PC-3 (cell line): ENCODE data around the gene CLDN34. TPM values are rescaled to one million over a fixed set of nuclear protein-coding genes. Genes with fewer than 3 reads are reported as not detected.

Experiments
- ATAC-seq: fragments of 200-7000 bp; cut with Tn5 transposase; 2 replicates; pipeline ENCODE4 v1.9.1; 2020; ENCODE audit warnings: mild to moderate bottlenecking, moderate library complexity
- BruUV-seq: library from RNA; stranded (reverse); fragments of 400-500 nt; replicated peaks from 2 replicates; lab custom pipeline; 2021; lab: Mats Ljungman, UMichigan
- CTCF ChIA-PET: fragments of 300-600 bp; sonication (Branson Sonifier 250); formaldehyde crosslinking; loops from one replicate; lab custom pipeline; 2022; ENCODE audit warnings: antibody characterized with exemption; lab: Charles Lee
- POLR2A ChIA-PET: fragments of 300-600 bp; sonication (Branson Sonifier 250); formaldehyde crosslinking; loops from one replicate; lab custom pipeline; 2022; ENCODE audit warnings: antibody characterized with exemption; ENCODE audit not compliant: unreplicated experiment; lab: Charles Lee
- DNase-seq: peaks from one replicate; pipeline ENCODE4 v3.0.0-alpha.2; 2015
- H2AFZ ChIP-seq: fragments of 300-600 bp; sonication (generic); 2 replicates; pipeline ENCODE4 v1.6.0; 2016; ENCODE audit warnings: antibody characterized with exemption, low read length
- H3F3A ChIP-seq: fragments of 300-600 bp; sonication (generic); one replicate; pipeline ENCODE4 v1.6.0; 2017; ENCODE audit warnings: antibody characterized with exemption, low read length, control low read depth, mild to moderate bottlenecking; ENCODE audit not compliant: unreplicated experiment
- H3K27ac ChIP-seq: fragments of 300-600 bp; sonication (generic); 2 replicates; pipeline ENCODE4 v1.5.1; 2016; ENCODE audit warnings: mild to moderate bottlenecking, low read length
- H3K27me3 ChIP-seq: fragments of 300-600 bp; sonication (generic); 2 replicates; pipeline ENCODE4 v1.6.1; 2016; ENCODE audit warnings: low read length, mixed read lengths
- H3K36me3 ChIP-seq: fragments of 300-600 bp; sonication (generic); 2 replicates; pipeline ENCODE4 v1.6.1; 2016; ENCODE audit warnings: low read depth, mixed run types, low read length, mixed read lengths
- H3K4me1 ChIP-seq: fragments of 300-600 bp; sonication (generic); 2 replicates; pipeline ENCODE4 v1.5.1; 2016; ENCODE audit warnings: low read length; ENCODE audit not compliant: insufficient read depth
- H3K4me2 ChIP-seq: fragments of 300-600 bp; sonication (generic); 2 replicates; pipeline ENCODE4 v1.6.0; 2016; ENCODE audit warnings: low read length
- H3K4me3 ChIP-seq: fragments of 300-600 bp; sonication (generic); 2 replicates; pipeline ENCODE4 v1.5.1; 2016; ENCODE audit warnings: mild to moderate bottlenecking, low read length, mixed read lengths
- H3K79me2 ChIP-seq: fragments of 300-600 bp; sonication (generic); 2 replicates; pipeline ENCODE4 v1.6.1; 2017; ENCODE audit warnings: low read length, mixed read lengths
- H3K9ac ChIP-seq: fragments of 300-600 bp; sonication (generic); 2 replicates; pipeline ENCODE4 v1.6.0; 2016; ENCODE audit warnings: mild to moderate bottlenecking, low read length
- H3K9me2 ChIP-seq: fragments of 300-600 bp; sonication (generic); replicated peaks from 2 replicates; pipeline ENCODE4 v1.6.1; 2016; ENCODE audit warnings: mixed run types, low read length, mixed read lengths
- H3K9me3 ChIP-seq: fragments of 300-600 bp; sonication (generic); 2 replicates; pipeline ENCODE4 v1.6.1; 2016; ENCODE audit warnings: low read length, mixed read lengths
- H4K20me1 ChIP-seq: fragments of 300-600 bp; sonication (generic); 2 replicates; pipeline ENCODE4 v1.6.1; 2016; ENCODE audit warnings: low read length, mixed read lengths
- EZH2 ChIP-seq: fragments of 300-600 bp; sonication (generic); IDR thresholded peaks from one replicate; pipeline ENCODE4 v1.6.1; 2017; ENCODE audit warnings: antibody characterized with exemption, mild to moderate bottlenecking, low read length; ENCODE audit not compliant: unreplicated experiment
- EZH2phosphoT487 ChIP-seq: fragments of 300-600 bp; sonication (generic); IDR thresholded peaks from 2 replicates; pipeline ENCODE4 v1.6.1; 2018; ENCODE audit warnings: mild to moderate bottlenecking, antibody characterized with exemption, low read length, borderline replicate concordance
- intact Hi-C: fragments of 100-400 bp; cut with micrococcal nuclease; formaldehyde crosslinking; loops from 2 replicates; pipeline ENCODE4 v1.9.0; 2023
- total RNA-seq: library from RNA; depleted of rRNA; stranded (reverse); fragments of >200 nt; gene quantifications from 2 replicates; pipeline ENCODE4 v1.2.3, GENCODE V29; 2014
- TF ChIP-seq, protein P1 (sequence below): fragments of 300-600 bp; sonication (generic); conservative IDR thresholded peaks from 2 replicates; pipeline ENCODE4 v1.5.1; 2017; ENCODE audit warnings: antibody characterized with exemption, low read depth, mild to moderate bottlenecking, low read length

The CLDN34 gene
- total RNA-seq, 1 experiment from 2014 or later, result 0.66 TPM

DNA sequence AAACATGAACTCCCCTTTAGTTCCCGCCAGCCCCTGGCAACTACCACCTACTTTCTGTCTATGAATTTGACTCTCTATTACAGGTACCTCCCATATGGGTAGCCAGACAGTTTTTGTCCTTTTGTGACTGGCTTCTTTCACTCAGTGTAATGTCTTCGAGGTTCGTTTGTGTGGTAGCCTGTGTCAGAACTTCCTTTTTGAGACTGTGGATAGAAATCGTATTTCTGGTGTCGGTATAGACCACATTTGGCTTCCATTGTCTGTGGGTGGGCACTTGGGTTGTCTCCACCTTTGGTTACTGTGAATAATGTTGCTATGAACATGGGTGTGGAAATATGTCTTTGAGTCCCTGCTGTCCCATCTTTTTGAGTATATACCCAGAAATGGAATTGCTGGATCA is 5.4 kb upstream of the CLDN34 start:
- Histone ChIP-seq H3K9me3 (no peaks in the 10 kb centered on the region), H3K27me3 (no peaks in the 10 kb centered on the region), H4K20me1 (no peaks in the 10 kb centered on the region), H2AFZ (no peak overlapping the region), H3K9ac (no peak overlapping the region), H3K4me1 (no peaks in the 10 kb centered on the region), H3K27ac (no peak overlapping the region), H3K9me2 (no peaks in the 10 kb centered on the region), H3F3A (no peaks in the 10 kb centered on the region), H3K4me2 (no peak overlapping the region), H3K79me2 (no peaks in the 10 kb centered on the region), H3K36me3 (no peaks in the 10 kb centered on the region), H3K4me3 (no peak overlapping the region)
- BruUV-seq, result no TSS peak
- intact Hi-C loops, result no loop called here
- ChIA-PET POLR2A (no interaction called here), CTCF (no interaction called here)
- TF ChIP-seq, protein P1, sequence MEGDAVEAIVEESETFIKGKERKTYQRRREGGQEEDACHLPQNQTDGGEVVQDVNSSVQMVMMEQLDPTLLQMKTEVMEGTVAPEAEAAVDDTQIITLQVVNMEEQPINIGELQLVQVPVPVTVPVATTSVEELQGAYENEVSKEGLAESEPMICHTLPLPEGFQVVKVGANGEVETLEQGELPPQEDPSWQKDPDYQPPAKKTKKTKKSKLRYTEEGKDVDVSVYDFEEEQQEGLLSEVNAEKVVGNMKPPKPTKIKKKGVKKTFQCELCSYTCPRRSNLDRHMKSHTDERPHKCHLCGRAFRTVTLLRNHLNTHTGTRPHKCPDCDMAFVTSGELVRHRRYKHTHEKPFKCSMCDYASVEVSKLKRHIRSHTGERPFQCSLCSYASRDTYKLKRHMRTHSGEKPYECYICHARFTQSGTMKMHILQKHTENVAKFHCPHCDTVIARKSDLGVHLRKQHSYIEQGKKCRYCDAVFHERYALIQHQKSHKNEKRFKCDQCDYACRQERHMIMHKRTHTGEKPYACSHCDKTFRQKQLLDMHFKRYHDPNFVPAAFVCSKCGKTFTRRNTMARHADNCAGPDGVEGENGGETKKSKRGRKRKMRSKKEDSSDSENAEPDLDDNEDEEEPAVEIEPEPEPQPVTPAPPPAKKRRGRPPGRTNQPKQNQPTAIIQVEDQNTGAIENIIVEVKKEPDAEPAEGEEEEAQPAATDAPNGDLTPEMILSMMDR, result no peak
- DNase-seq (no peak), ATAC-seq (no peak)

DNA sequence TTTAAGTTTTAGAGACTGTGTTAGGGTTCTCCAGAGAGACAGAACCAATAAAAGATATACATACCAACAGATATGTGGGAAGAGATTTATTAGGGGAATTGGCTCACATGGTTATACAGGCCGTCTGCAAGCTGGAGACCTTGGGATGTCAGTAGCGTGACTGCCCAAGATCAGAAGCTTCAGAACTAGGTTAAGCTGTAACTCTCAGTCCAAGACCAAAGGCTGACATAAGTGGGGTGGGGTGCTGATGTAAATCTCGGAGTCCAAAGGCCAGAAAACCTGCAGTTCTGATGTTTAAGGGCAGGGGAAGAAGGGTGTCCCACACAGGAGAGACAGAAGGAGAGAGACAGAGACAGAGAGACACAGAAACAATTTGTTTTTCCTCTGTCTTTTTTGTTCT is 10.5 kb downstream of the CLDN34 start:
- Histone ChIP-seq H3K9me2 (no peaks in the 10 kb centered on the region), H3K79me2 (no peaks in the 10 kb centered on the region), H3K27me3 (no peaks in the 10 kb centered on the region), H2AFZ (no peak overlapping the region), H3K27ac (no peak overlapping the region), H3K9ac (no peak overlapping the region), H3K4me3 (no peak overlapping the region), H4K20me1 (no peaks in the 10 kb centered on the region), H3K4me1 (no peaks in the 10 kb centered on the region), H3K36me3 (no peaks in the 10 kb centered on the region), H3F3A (no peaks in the 10 kb centered on the region), H3K9me3 (no peaks in the 10 kb centered on the region), H3K4me2 (no peak overlapping the region)
- no peak for DNase-seq
- intact Hi-C loops, result no loop called here
- BruUV-seq, result no TSS peak
- ATAC-seq, result no peak
- ChIA-PET CTCF (no interaction called here), POLR2A (no interaction called here)
- TF ChIP-seq, protein P1, result no peak
- TF ChIP-seq EZH2phosphoT487, result no peak
- no peak for TF ChIP-seq EZH2

DNA sequence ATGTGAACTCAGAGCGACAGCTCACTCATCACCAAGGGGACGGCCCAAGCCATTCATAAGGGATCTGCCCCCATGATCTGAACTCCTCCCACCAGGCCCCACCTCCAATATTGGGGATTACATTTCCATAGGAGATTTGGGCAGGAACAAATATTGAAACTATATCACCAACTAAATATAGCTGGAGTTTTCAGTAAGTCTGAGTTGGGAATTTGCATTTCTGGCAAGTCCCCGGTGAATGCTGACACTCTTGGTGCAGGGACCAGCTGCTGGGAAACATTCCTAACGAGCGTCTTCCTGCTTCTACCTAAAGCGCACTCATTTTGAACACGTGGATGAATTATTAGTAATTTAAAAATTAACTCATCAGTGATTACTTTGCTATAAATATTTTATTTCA is 13.2 kb downstream of the CLDN34 start:
- H3K36me3 ChIP-seq, result no peaks in the 10 kb centered on the region
- no peaks in the 10 kb centered on the region for H3K9me2 ChIP-seq
- no peaks in the 10 kb centered on the region for H3K4me1 ChIP-seq
- no peak overlapping the region for H3K27ac ChIP-seq
- no peaks in the 10 kb centered on the region for H3K27me3 ChIP-seq
- TF ChIP-seq EZH2phosphoT487 (no peak), EZH2 (no peak)
- TF ChIP-seq, protein P1, result no peak
- H3K79me2 ChIP-seq, result no peaks in the 10 kb centered on the region
- no peak for DNase-seq
- H3K9ac ChIP-seq, result no peak overlapping the region
- H4K20me1 ChIP-seq, result no peaks in the 10 kb centered on the region
- intact Hi-C loops, result no loop called here
- CTCF ChIA-PET, result no interaction called here
- H3K4me3 ChIP-seq, result no peak overlapping the region
- H3K9me3 ChIP-seq, result no peaks in the 10 kb centered on the region
- no TSS peak for BruUV-seq
- no peaks in the 10 kb centered on the region for H3F3A ChIP-seq
- no peak overlapping the region for H2AFZ ChIP-seq
- POLR2A ChIA-PET, result no interaction called here
- no peak for ATAC-seq
- no peak overlapping the region for H3K4me2 ChIP-seq
